ENCODE measurements around the gene SIMC1.

DNA sequence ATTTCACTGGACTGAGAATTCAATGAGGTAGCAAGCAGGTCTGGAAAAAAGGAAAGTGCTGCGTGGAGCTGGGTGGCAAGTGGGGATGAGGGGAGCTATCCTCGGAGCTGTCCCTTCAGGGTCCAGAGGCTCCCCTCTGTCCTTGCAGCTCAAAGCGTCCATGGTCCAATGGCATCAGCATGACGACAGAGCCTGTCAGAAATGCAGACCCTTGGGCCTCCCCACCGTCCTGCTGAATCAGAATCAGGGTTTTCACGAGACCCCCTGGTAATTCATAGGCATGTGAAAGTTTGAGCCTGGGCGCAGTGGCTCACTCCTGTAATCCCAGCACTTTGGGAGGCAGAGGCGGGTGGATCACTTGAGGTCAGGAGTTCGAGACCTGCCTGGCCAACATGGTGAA is 155.9 kb downstream of the SIMC1 start:
- TF ChIP-seq, protein P1, sequence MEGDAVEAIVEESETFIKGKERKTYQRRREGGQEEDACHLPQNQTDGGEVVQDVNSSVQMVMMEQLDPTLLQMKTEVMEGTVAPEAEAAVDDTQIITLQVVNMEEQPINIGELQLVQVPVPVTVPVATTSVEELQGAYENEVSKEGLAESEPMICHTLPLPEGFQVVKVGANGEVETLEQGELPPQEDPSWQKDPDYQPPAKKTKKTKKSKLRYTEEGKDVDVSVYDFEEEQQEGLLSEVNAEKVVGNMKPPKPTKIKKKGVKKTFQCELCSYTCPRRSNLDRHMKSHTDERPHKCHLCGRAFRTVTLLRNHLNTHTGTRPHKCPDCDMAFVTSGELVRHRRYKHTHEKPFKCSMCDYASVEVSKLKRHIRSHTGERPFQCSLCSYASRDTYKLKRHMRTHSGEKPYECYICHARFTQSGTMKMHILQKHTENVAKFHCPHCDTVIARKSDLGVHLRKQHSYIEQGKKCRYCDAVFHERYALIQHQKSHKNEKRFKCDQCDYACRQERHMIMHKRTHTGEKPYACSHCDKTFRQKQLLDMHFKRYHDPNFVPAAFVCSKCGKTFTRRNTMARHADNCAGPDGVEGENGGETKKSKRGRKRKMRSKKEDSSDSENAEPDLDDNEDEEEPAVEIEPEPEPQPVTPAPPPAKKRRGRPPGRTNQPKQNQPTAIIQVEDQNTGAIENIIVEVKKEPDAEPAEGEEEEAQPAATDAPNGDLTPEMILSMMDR (conservative IDR thresholded peaks at IDR 0.05 in 1 of 2, IDR thresholded peaks at IDR 0.05 in 1 of 2; ENCODE audit: low read depth in 1 of 2, low read length in 2 of 2) = no peak
- no peak for TF ChIP-seq EZH2 (IDR thresholded peaks at IDR 0.05; ENCODE audit: low read length, missing control alignments)

Data from fibroblast of lung (primary cell).